Panc1 (cell line): Measurements from ENCODE around the gene TMEM239. TPM values are rescaled to one million over a fixed set of nuclear protein-coding genes. Genes with fewer than 3 reads are reported as not detected.
A peak's percentile ranks its signal among the peaks of the same experiment; 100 is the strongest.

ENCODE experiments used
- ATAC-seq: fragments of 200-7000 bp; cut with Tn5 transposase; 2 replicates; pipeline ENCODE4 v1.9.1; 2020; ENCODE audit warnings: mild to moderate bottlenecking, moderate library complexity
- BruUV-seq: library from RNA; stranded (reverse); fragments of 400-500 nt; replicated peaks from 2 replicates; lab custom pipeline; 2021; lab: Mats Ljungman, UMichigan
- CTCF ChIA-PET: fragments of 300-600 bp; sonication (Branson Sonifier 250); formaldehyde crosslinking; loops from one replicate; lab custom pipeline; 2022; ENCODE audit warnings: antibody characterized with exemption; lab: Charles Lee
- POLR2A ChIA-PET: fragments of 300-600 bp; sonication (Branson Sonifier 250); formaldehyde crosslinking; loops from one replicate; lab custom pipeline; 2022; ENCODE audit warnings: antibody characterized with exemption; lab: Charles Lee
- DNase-seq: peaks from one replicate; pipeline ENCODE4 v3.0.0-alpha.2; 2010; ENCODE audit warnings: low read depth, low spot score
- H3K27ac ChIP-seq: 2 replicates; pipeline ENCODE4 v1.5.1; 2011; ENCODE audit warnings: mild to moderate bottlenecking, low read length, inconsistent platforms
- H3K27me3 ChIP-seq: fragments of 200-500 bp; sonication (Bioruptor generic); 2 replicates; pipeline ENCODE4 v1.6.0; 2014; ENCODE audit warnings: low read length, inconsistent platforms; ENCODE audit not compliant: control insufficient read depth, insufficient read depth
- H3K36me3 ChIP-seq: fragments of 200-500 bp; sonication (Bioruptor generic); 2 replicates; pipeline ENCODE4 v1.5.1; 2014; ENCODE audit warnings: inconsistent platforms, mild to moderate bottlenecking, low read length, moderate library complexity; ENCODE audit not compliant: control insufficient read depth, insufficient read depth
- H3K4me1 ChIP-seq: 2 replicates; pipeline ENCODE4 v1.5.1; 2011; ENCODE audit warnings: inconsistent platforms, mild to moderate bottlenecking, low read length, moderate library complexity; ENCODE audit not compliant: control insufficient read depth, insufficient read depth
- H3K4me3 ChIP-seq, 2 experiments: 2 replicates each; pipeline ENCODE4 v1.5.1; 2011 to 2012; ENCODE audit warnings: low read depth in 2 of 2, low read length in 2 of 2, mild to moderate bottlenecking in 2 of 2, inconsistent platforms in 1 of 2, moderate library complexity in 1 of 2
- H3K9me3 ChIP-seq: fragments of 200-500 bp; sonication (Bioruptor generic); 2 replicates; pipeline ENCODE4 v1.5.1; 2014; ENCODE audit warnings: low read depth, mild to moderate bottlenecking, inconsistent platforms, low read length, moderate library complexity; ENCODE audit not compliant: control insufficient read depth, insufficient read depth
- CTCF ChIP-seq: fragments of 450-650 bp; IDR thresholded peaks from 2 replicates; pipeline ENCODE4 v1.5.1; 2017; ENCODE audit warnings: mild to moderate bottlenecking
- POLR2AphosphoS5 ChIP-seq: IDR thresholded peaks from 2 replicates; pipeline ENCODE4 v1.6.1; 2012; ENCODE audit warnings: mild to moderate bottlenecking, low read depth, low read length, moderate library complexity
- REST ChIP-seq, 2 experiments: IDR thresholded peaks; 2 replicates each; pipeline ENCODE4 v1.6.1; 2011 to 2012; ENCODE audit warnings: low read depth in 2 of 2, control low read depth in 1 of 2, low read length in 1 of 2, mild to moderate bottlenecking in 1 of 2, moderate library complexity in 1 of 2; ENCODE audit not compliant: insufficient read depth in 1 of 2
- SIN3A ChIP-seq: IDR thresholded peaks from 2 replicates; pipeline ENCODE4 v1.6.1; 2012; ENCODE audit warnings: low read depth, mild to moderate bottlenecking, low read length, moderate library complexity, borderline replicate concordance; ENCODE audit not compliant: insufficient read depth
- TCF7L2 ChIP-seq: IDR thresholded peaks from 2 replicates; pipeline ENCODE4 v1.6.1; 2011; ENCODE audit warnings: mild to moderate bottlenecking, low read depth, low read length, inconsistent platforms
- in situ Hi-C: cut with HindIII; loops from 2 replicates; pipeline ENCODE4 v1.10.0; 2016; ENCODE audit warnings: low sequenced_read_pairs, low pct_unique_long_range_greater_than_20kb
- intact Hi-C: fragments of 100-400 bp; cut with micrococcal nuclease; formaldehyde crosslinking; loops from one replicate; pipeline ENCODE4 v1.10.0; 2022; ENCODE audit not compliant: unreplicated experiment
- total RNA-seq: library from RNA; stranded (reverse); gene quantifications from one replicate; pipeline ENCODE4 v1.2.1, GENCODE V29; 2021; ENCODE audit not compliant: unreplicated experiment

The TMEM239 gene
- total RNA-seq, 1 experiment from 2014 or later: not detected

- Histone ChIP-seq H3K27ac (no peak overlapping the region), H3K9me3 (peaks cover 6% of the 10 kb centered on the region; the same call in 1 of the 2 replicates), H3K36me3 (no peaks in the 10 kb centered on the region), H3K4me1 (no peaks in the 10 kb centered on the region; the same call in 1 of the 2 replicates), H3K4me3 (no peak overlapping the region), H3K27me3 (no peaks in the 10 kb centered on the region)
- ChIA-PET CTCF (no interaction called here), POLR2A (no interaction called here)
- ATAC-seq: 0 out of 2 replicates have a peak, but pooled peaks have one; percentile 31
- intact Hi-C loops (no loop called here), in situ Hi-C loops (no loop called here)
- TF ChIP-seq POLR2AphosphoS5: no peak
- TF ChIP-seq TCF7L2: no peak
- no peak for TF ChIP-seq REST (IDR thresholded peaks at IDR 0.05; ENCODE audit: insufficient read depth in 1 of 2, low read depth in 2 of 2, low read length in 1 of 2)
- no peak for TF ChIP-seq SIN3A
- no peak for TF ChIP-seq CTCF
- BruUV-seq: no TSS peak
- DNase-seq: no peak
Observed at GRCh38 chr20:2815242-2815900, 793 bp upstream of the TMEM239 start.

GRCh38 chr20:2816583-2817340 lies 598 bp downstream of the TMEM239 start:
- POLR2A ChIA-PET: no interaction called here
- no peaks in the 10 kb centered on the region; the same call in 1 of the 2 replicates for H3K4me1 ChIP-seq
- CTCF ChIA-PET: no interaction called here
- TF ChIP-seq POLR2AphosphoS5: no peak
- TF ChIP-seq TCF7L2: no peak
- TF ChIP-seq REST (IDR thresholded peaks at IDR 0.05; ENCODE audit: insufficient read depth in 1 of 2, low read depth in 2 of 2, low read length in 1 of 2): no peak
- ATAC-seq (peak; percentile 46; the same call in 1 of the 2 replicates), DNase-seq (no peak)
- no peaks in the 10 kb centered on the region for H3K27me3 ChIP-seq
- in situ Hi-C loops (no loop called here), intact Hi-C loops (no loop called here)
- no TSS peak for BruUV-seq
- no peak overlapping the region for H3K4me3 ChIP-seq
- H3K36me3 ChIP-seq: no peaks in the 10 kb centered on the region
- no peak overlapping the region for H3K27ac ChIP-seq
- peaks cover 6% of the 10 kb centered on the region; the same call in 1 of the 2 replicates for H3K9me3 ChIP-seq
